GM23338 (cell line): ENCODE data around the gene SPHKAP. TPM values are rescaled to one million over a fixed set of nuclear protein-coding genes. Genes with fewer than 3 reads are reported as not detected.

Source experiments
- ATAC-seq: fragments of 200-7000 bp; cut with Tn5 transposase; 3 replicates; pipeline ENCODE4 v1.9.1; 2020
- DNase-seq: peaks from one replicate; pipeline ENCODE4 v3.0.0-alpha.2; 2015; ENCODE audit warnings: low spot score
- H2AFZ ChIP-seq: fragments of 200-600 bp; sonication (generic); 2 replicates; pipeline ENCODE4 v1.8.0; 2016; ENCODE audit warnings: antibody characterized with exemption, mild to moderate bottlenecking, moderate library complexity
- H3F3A ChIP-seq: fragments of 200-600 bp; sonication (generic); replicated peaks from 2 replicates; pipeline ENCODE4 v1.8.0; 2017; ENCODE audit warnings: antibody characterized with exemption, mixed run types, low read depth
- H3K27ac ChIP-seq: fragments of 200-600 bp; sonication (generic); 2 replicates; pipeline ENCODE4 v1.6.1; 2016; ENCODE audit warnings: low read depth
- H3K27me3 ChIP-seq: fragments of 200-600 bp; sonication (generic); 2 replicates; pipeline ENCODE4 v1.8.0; 2016; ENCODE audit warnings: mild to moderate bottlenecking, mixed run types, moderate library complexity; ENCODE audit not compliant: insufficient read depth
- H3K36me3 ChIP-seq: fragments of 200-600 bp; sonication (generic); 2 replicates; pipeline ENCODE4 v1.8.0; 2016; ENCODE audit warnings: mild to moderate bottlenecking; ENCODE audit not compliant: insufficient read depth
- H3K4me1 ChIP-seq: fragments of 200-600 bp; sonication (generic); 2 replicates; pipeline ENCODE4 v1.8.0; 2016; ENCODE audit warnings: mild to moderate bottlenecking, moderate library complexity; ENCODE audit not compliant: insufficient read depth
- H3K4me2 ChIP-seq: fragments of 200-600 bp; sonication (generic); 2 replicates; pipeline ENCODE4 v1.7.1; 2017; ENCODE audit warnings: mixed run types
- H3K4me3 ChIP-seq: fragments of 200-600 bp; sonication (generic); 2 replicates; pipeline ENCODE4 v1.6.1; 2016; ENCODE audit warnings: mixed run types
- H3K79me2 ChIP-seq: fragments of 200-600 bp; sonication (generic); replicated peaks from 2 replicates; pipeline ENCODE4 v1.8.0; 2017; ENCODE audit warnings: mild to moderate bottlenecking; ENCODE audit not compliant: insufficient read depth
- H3K9me2 ChIP-seq: fragments of 200-600 bp; sonication (generic); 2 replicates; pipeline ENCODE4 v1.8.0; 2017; ENCODE audit not compliant: insufficient read depth
- H4K20me1 ChIP-seq: fragments of 200-600 bp; sonication (generic); replicated peaks from 2 replicates; pipeline ENCODE4 v1.8.0; 2017; ENCODE audit warnings: mild to moderate bottlenecking; ENCODE audit not compliant: insufficient read depth
- H3K27ac Mint-ChIP-seq: 2 replicates; pipeline ENCODE4 v1.8.0; 2020; ENCODE audit warnings: inconsistent platforms, mild to moderate bottlenecking, moderate library complexity, mixed read lengths
- H3K27me3 Mint-ChIP-seq: 3 replicates; pipeline ENCODE4 v1.8.0; 2022; ENCODE audit warnings: low read depth, mild to moderate bottlenecking, moderate library complexity, mixed read lengths, inconsistent platforms; ENCODE audit not compliant: insufficient read depth, poor library complexity
- H3K36me3 Mint-ChIP-seq: 3 replicates; pipeline ENCODE4 v1.8.0; 2021; ENCODE audit warnings: low read depth, mild to moderate bottlenecking, inconsistent platforms, moderate library complexity, mixed read lengths
- H3K4me1 Mint-ChIP-seq: 3 replicates; pipeline ENCODE4 v1.8.0; 2020; ENCODE audit warnings: mild to moderate bottlenecking, inconsistent platforms, mixed read lengths
- H3K4me3 Mint-ChIP-seq: 3 replicates; pipeline ENCODE4 v1.8.0; 2021; ENCODE audit warnings: moderate library complexity, mild to moderate bottlenecking, inconsistent platforms, mixed read lengths
- H3K9me3 Mint-ChIP-seq: 3 replicates; pipeline ENCODE4 v1.8.0; 2020; ENCODE audit warnings: moderate library complexity, mild to moderate bottlenecking, inconsistent platforms, mixed read lengths
- EZH2 ChIP-seq: fragments of 200-600 bp; sonication (generic); IDR thresholded peaks from one replicate; pipeline ENCODE4 v1.8.0; 2017; ENCODE audit warnings: antibody characterized with exemption, mild to moderate bottlenecking, low read depth; ENCODE audit not compliant: unreplicated experiment
- EZH2phosphoT487 ChIP-seq: fragments of 200-600 bp; sonication (generic); IDR thresholded peaks from one replicate; pipeline ENCODE4 v1.8.1; 2018; ENCODE audit warnings: antibody characterized with exemption; ENCODE audit not compliant: unreplicated experiment
- JUNB ChIP-seq: IDR thresholded peaks from one replicate; pipeline ENCODE4 v1.6.1; 2016; ENCODE audit warnings: antibody characterized with exemption; ENCODE audit not compliant: unreplicated experiment
- NANOG ChIP-seq: IDR thresholded peaks from 2 replicates; pipeline ENCODE4 v1.6.1; 2016; ENCODE audit warnings: antibody characterized with exemption, borderline replicate concordance
- POLR2AphosphoS5 ChIP-seq: IDR thresholded peaks from 2 replicates; pipeline ENCODE4 v1.6.1; 2016; ENCODE audit warnings: antibody characterized with exemption, low read depth
- STAT1 ChIP-seq: IDR thresholded peaks from one replicate; pipeline ENCODE4 v1.6.1; 2016; ENCODE audit warnings: antibody characterized with exemption; ENCODE audit not compliant: unreplicated experiment
- ZNF114 ChIP-seq: fragments of 250-450 bp; sonication (Bioruptor Pico); IDR thresholded peaks from 2 replicates; pipeline ENCODE4 v1.5.0; 2020; ENCODE audit warnings: mild to moderate bottlenecking, moderate library complexity
- ZNF331 ChIP-seq: fragments of 250-450 bp; sonication (Bioruptor Pico); IDR thresholded peaks from 2 replicates; pipeline ENCODE4 v1.5.0; 2020; ENCODE audit warnings: low read depth, mild to moderate bottlenecking, moderate library complexity
- polyA plus RNA-seq: library from polyadenylated mRNA; unstranded; fragments of >200 nt; fragmentation: Nextera tagmentation; extraction: Ambion mirVana; gene quantifications from 2 replicates; pipeline ENCODE4 v1.2.1, GENCODE V29; 2016
- total RNA-seq: library from RNA; depleted of rRNA; stranded (reverse); fragments of >200 nt; shearing (Covaris generic); gene quantifications from 2 replicates; pipeline ENCODE4 v1.2.3, GENCODE V29; 2014
- TF ChIP-seq, protein P1 (sequence below), 2 experiments: fragments of 200-600 bp in 1 of 2; sonication (generic) in 1 of 2; conservative IDR thresholded peaks; 2 replicates each; pipeline versions ENCODE4 v1.5.1 to v1.6.1; 2016 to 2017; ENCODE audit warnings: antibody characterized with exemption in 2 of 2, low read depth in 2 of 2, mild to moderate bottlenecking in 2 of 2, moderate library complexity in 1 of 2
- TF ChIP-seq, protein P2 (sequence below): IDR thresholded peaks from 2 replicates; pipeline ENCODE4 v1.6.1; 2016; ENCODE audit warnings: antibody characterized with exemption
- TF ChIP-seq, protein P3 (sequence below): IDR thresholded peaks from one replicate; pipeline ENCODE4 v1.6.1; 2018; ENCODE audit warnings: antibody characterized with exemption; ENCODE audit not compliant: unreplicated experiment
- TF ChIP-seq, protein P4 (sequence below): fragments of 250-450 bp; sonication (Bioruptor Pico); IDR thresholded peaks from 2 replicates; pipeline ENCODE4 v1.5.0; 2020; ENCODE audit warnings: mild to moderate bottlenecking, moderate library complexity

Gene SPHKAP
- total and polyA plus RNA-seq, 2 experiments from 2014 or later = 0.10 TPM; not detected in 1

DNA sequence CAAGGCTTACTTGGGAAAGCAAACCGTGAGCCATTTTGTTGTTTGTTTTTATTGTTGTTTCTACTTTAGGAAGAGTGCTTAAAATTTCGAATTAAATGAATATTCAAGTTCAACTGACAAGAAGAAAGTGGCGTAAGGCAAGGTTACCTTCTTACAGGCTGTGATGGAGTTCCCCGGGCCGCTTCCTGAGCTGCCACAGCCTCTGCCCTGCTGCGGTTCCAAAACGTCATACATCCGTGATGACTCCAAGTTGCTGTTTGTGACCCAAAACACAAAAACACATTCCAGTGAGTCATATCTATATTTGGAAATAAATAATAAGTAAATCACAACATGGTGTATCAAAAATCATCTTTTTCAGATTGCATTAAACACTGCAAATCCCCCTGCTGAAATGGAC is 49.7 kb downstream of the SPHKAP start:
- TF ChIP-seq, protein P1, sequence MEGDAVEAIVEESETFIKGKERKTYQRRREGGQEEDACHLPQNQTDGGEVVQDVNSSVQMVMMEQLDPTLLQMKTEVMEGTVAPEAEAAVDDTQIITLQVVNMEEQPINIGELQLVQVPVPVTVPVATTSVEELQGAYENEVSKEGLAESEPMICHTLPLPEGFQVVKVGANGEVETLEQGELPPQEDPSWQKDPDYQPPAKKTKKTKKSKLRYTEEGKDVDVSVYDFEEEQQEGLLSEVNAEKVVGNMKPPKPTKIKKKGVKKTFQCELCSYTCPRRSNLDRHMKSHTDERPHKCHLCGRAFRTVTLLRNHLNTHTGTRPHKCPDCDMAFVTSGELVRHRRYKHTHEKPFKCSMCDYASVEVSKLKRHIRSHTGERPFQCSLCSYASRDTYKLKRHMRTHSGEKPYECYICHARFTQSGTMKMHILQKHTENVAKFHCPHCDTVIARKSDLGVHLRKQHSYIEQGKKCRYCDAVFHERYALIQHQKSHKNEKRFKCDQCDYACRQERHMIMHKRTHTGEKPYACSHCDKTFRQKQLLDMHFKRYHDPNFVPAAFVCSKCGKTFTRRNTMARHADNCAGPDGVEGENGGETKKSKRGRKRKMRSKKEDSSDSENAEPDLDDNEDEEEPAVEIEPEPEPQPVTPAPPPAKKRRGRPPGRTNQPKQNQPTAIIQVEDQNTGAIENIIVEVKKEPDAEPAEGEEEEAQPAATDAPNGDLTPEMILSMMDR (conservative IDR thresholded peaks at IDR 0.05; ENCODE audit: low read depth in 2 of 2) = no peak
- TF ChIP-seq EZH2 = no peak
- no peak for TF ChIP-seq NANOG
- TF ChIP-seq POLR2AphosphoS5 = no peak
- TF ChIP-seq ZNF114 = no peak
- TF ChIP-seq, protein P2, sequence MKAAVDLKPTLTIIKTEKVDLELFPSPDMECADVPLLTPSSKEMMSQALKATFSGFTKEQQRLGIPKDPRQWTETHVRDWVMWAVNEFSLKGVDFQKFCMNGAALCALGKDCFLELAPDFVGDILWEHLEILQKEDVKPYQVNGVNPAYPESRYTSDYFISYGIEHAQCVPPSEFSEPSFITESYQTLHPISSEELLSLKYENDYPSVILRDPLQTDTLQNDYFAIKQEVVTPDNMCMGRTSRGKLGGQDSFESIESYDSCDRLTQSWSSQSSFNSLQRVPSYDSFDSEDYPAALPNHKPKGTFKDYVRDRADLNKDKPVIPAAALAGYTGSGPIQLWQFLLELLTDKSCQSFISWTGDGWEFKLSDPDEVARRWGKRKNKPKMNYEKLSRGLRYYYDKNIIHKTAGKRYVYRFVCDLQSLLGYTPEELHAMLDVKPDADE = no peak
- TF ChIP-seq, protein P3, sequence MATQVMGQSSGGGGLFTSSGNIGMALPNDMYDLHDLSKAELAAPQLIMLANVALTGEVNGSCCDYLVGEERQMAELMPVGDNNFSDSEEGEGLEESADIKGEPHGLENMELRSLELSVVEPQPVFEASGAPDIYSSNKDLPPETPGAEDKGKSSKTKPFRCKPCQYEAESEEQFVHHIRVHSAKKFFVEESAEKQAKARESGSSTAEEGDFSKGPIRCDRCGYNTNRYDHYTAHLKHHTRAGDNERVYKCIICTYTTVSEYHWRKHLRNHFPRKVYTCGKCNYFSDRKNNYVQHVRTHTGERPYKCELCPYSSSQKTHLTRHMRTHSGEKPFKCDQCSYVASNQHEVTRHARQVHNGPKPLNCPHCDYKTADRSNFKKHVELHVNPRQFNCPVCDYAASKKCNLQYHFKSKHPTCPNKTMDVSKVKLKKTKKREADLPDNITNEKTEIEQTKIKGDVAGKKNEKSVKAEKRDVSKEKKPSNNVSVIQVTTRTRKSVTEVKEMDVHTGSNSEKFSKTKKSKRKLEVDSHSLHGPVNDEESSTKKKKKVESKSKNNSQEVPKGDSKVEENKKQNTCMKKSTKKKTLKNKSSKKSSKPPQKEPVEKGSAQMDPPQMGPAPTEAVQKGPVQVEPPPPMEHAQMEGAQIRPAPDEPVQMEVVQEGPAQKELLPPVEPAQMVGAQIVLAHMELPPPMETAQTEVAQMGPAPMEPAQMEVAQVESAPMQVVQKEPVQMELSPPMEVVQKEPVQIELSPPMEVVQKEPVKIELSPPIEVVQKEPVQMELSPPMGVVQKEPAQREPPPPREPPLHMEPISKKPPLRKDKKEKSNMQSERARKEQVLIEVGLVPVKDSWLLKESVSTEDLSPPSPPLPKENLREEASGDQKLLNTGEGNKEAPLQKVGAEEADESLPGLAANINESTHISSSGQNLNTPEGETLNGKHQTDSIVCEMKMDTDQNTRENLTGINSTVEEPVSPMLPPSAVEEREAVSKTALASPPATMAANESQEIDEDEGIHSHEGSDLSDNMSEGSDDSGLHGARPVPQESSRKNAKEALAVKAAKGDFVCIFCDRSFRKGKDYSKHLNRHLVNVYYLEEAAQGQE = no peak
- TF ChIP-seq ZNF331 (CRISPR knock-in tag) = no peak
- TF ChIP-seq, protein P4, sequence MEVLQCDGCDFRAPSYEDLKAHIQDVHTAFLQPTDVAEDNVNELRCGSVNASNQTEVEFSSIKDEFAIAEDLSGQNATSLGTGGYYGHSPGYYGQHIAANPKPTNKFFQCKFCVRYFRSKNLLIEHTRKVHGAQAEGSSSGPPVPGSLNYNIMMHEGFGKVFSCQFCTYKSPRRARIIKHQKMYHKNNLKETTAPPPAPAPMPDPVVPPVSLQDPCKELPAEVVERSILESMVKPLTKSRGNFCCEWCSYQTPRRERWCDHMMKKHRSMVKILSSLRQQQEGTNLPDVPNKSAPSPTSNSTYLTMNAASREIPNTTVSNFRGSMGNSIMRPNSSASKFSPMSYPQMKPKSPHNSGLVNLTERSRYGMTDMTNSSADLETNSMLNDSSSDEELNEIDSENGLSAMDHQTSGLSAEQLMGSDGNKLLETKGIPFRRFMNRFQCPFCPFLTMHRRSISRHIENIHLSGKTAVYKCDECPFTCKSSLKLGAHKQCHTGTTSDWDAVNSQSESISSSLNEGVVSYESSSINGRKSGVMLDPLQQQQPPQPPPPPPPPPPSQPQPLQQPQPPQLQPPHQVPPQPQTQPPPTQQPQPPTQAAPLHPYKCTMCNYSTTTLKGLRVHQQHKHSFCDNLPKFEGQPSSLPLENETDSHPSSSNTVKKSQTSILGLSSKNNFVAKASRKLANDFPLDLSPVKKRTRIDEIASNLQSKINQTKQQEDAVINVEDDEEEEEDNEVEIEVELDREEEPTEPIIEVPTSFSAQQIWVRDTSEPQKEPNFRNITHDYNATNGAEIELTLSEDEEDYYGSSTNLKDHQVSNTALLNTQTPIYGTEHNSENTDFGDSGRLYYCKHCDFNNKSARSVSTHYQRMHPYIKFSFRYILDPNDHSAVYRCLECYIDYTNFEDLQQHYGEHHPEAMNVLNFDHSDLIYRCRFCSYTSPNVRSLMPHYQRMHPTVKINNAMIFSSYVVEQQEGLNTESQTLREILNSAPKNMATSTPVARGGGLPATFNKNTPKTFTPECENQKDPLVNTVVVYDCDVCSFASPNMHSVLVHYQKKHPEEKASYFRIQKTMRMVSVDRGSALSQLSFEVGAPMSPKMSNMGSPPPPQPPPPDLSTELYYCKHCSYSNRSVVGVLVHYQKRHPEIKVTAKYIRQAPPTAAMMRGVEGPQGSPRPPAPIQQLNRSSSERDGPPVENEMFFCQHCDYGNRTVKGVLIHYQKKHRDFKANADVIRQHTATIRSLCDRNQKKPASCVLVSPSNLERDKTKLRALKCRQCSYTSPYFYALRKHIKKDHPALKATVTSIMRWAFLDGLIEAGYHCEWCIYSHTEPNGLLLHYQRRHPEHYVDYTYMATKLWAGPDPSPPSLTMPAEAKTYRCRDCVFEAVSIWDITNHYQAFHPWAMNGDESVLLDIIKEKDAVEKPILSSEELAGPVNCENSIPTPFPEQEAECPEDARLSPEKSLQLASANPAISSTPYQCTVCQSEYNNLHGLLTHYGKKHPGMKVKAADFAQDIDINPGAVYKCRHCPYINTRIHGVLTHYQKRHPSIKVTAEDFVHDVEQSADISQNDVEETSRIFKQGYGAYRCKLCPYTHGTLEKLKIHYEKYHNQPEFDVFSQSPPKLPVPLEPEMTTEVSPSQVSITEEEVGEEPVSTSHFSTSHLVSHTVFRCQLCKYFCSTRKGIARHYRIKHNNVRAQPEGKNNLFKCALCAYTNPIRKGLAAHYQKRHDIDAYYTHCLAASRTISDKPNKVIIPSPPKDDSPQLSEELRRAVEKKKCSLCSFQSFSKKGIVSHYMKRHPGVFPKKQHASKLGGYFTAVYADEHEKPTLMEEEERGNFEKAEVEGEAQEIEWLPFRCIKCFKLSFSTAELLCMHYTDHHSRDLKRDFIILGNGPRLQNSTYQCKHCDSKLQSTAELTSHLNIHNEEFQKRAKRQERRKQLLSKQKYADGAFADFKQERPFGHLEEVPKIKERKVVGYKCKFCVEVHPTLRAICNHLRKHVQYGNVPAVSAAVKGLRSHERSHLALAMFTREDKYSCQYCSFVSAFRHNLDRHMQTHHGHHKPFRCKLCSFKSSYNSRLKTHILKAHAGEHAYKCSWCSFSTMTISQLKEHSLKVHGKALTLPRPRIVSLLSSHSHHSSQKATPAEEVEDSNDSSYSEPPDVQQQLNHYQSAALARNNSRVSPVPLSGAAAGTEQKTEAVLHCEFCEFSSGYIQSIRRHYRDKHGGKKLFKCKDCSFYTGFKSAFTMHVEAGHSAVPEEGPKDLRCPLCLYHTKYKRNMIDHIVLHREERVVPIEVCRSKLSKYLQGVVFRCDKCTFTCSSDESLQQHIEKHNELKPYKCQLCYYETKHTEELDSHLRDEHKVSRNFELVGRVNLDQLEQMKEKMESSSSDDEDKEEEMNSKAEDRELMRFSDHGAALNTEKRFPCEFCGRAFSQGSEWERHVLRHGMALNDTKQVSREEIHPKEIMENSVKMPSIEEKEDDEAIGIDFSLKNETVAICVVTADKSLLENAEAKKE = no peak
- TF ChIP-seq JUNB = no peak
- TF ChIP-seq STAT1 = no peak
- no peak for TF ChIP-seq EZH2phosphoT487
- H3K4me3 Mint-ChIP-seq = no peak overlapping the region
- no peak for DNase-seq
- no peaks in the 10 kb centered on the region for H3K27me3 Mint-ChIP-seq
- Histone ChIP-seq H2AFZ (no peak overlapping the region; the same call in 1 of the 2 replicates), H3K4me2 (no peak overlapping the region), H4K20me1 (no peaks in the 10 kb centered on the region), H3F3A (no peaks in the 10 kb centered on the region), H3K4me3 (no peak overlapping the region), H3K4me1 (no peaks in the 10 kb centered on the region), H3K79me2 (no peaks in the 10 kb centered on the region), H3K36me3 (no peaks in the 10 kb centered on the region), H3K9me2 (no peaks in the 10 kb centered on the region), H3K27ac (no peak overlapping the region), H3K27me3 (no peaks in the 10 kb centered on the region)
- no peaks in the 10 kb centered on the region for H3K36me3 Mint-ChIP-seq
- no peaks in the 10 kb centered on the region for H3K9me3 Mint-ChIP-seq
- no peaks in the 10 kb centered on the region for H3K4me1 Mint-ChIP-seq
- no peak overlapping the region for H3K27ac Mint-ChIP-seq
- no peak for ATAC-seq
